GM18873 (cell line): ENCODE data around the gene SIK2.

Source experiments
- ATAC-seq: cut with Tn5 transposase; IDR thresholded peaks from one replicate; pipeline ENCODE4 v1.9.1; 2021; ENCODE audit warnings: mild to moderate bottlenecking, moderate library complexity, moderate number of reproducible peaks; ENCODE audit not compliant: unreplicated experiment, low FRiP score

Gene SIK2

DNA sequence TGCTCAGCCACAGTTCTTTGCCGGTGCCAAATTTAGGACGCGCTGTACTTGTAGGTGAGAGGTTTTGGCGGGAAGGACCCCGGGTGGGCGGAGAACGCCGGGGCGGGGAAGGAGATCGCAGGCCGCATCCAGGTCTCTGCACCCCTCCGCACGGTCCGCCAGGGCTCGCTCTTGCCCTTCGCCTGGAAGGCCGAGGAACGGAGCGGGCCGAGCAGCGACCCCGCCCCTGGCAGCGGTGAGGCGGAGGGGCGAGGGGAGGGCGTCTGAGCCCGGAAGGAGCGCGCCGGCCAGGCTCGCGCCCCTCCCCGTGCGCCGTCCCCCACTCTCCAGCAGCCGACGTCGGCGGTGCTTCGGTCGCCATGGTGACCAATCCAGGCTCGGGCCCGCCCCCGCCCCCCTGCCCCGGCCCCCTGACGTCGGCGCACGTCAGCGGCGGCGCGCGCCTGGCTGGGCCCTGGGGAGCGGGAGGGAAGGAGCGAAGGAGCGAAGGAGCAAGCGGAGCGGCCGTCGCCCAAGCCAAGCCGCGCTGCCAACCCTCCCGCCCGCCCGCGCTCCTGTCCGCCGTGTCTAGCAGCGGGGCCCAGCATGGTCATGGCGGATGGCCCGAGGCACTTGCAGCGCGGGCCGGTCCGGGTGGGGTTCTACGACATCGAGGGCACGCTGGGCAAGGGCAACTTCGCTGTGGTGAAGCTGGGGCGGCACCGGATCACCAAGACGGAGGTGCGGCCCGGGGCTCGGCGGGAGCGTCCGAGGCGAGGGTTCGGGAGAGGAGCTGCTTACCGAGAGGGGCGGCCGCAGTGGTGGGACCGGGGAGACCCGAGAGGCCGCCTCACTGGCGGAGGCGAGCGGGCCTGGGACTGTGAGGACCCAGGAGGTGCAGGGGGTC lies at the start of gene SIK2:
Gene SIK2 (plus strand): TSS at position 471 of the 886 bp plus-strand sequence. CDS start 115 bp downstream, at position 586.
- peak; percentile 73 for ATAC-seq

GRCh38 chr11:111554532-111554931 lies 47.7 kb upstream of the SIK2 start:
- no peak for ATAC-seq

- no peak for ATAC-seq
These were observed 47.0 kb upstream of the SIK2 start for GRCh38 chr11:111555255-111555654.

DNA sequence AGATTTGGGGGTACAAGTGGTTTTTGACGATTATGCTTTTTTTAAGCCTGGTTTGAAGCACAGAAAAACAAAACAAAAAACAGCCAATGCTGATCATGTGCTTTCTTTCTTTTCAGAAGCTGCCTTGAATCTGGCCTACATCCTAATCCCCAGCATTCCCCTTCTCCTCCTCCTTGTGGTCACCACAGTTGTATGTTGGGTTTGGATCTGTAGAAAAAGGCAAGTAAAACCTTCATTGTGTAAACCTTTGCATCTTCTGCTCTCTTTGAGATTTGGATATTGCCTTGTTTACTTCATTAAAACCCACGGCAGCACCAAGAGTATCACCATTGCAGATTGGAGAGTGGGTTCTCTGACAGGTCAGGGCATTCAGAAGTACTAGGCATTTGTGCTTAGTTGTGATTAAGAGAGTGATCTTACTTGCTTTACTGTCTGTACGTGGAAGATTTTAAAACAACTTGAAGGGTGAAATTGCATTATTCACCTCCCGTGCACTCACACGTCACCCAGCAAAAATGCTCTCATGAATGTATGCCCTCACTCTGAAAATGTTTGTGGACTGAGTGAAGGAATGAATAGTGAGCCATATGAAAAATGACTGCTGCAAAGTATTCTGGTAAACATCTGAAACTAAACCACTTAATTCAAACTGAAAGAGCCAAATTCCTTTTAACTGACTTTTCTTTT lies 44.7 kb upstream of the SIK2 start:
- ATAC-seq = no peak

GRCh38 chr11:111559800-111560464 lies 42.3 kb upstream of the SIK2 start:
- no peak for ATAC-seq

GRCh38 chr11:111560800-111561199 lies 41.4 kb upstream of the SIK2 start:
- ATAC-seq = no peak

DNA sequence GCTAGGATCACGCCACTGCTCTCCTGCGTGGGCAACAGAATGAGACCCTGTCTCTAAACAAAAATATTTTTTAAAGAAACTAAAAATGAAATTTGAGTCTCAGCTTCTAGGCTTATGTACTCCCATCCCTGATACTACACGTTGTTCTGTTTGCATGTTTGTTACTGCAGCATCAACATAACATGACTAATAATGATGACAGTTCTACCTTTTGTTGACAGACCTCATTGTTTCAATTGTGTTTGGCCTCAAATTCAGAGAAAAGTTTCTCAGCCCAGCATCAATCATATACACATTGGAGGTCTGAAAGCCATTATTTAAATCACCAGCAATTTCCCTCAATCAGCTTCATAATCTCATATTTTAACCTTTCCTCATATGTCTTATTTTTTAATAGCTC lies 40.9 kb upstream of the SIK2 start:
- ATAC-seq = no peak

DNA sequence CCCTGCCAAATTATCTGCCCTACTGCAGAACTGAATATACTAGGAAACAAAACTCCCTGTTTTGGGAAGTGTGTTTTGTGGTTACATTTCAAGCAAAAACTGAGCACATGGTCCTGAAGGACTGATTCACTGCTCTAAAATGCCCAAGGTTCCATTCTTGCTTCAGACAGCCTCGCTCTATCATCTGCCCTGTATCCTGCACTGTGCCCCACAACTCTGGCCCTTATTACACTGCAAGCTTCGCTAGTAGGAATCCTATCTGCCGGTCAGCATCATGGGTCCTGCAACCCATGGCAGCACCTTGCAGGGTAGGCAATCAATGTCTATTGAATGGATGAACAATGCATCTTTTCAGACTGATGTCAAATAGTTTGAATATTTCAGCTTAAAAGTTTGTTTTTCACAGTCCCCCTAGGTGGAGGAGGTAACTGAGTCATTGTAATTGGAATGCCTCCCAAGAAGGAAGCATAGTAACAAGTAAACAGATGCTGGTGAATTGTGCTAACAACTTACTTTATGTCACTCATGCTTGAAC lies 40.4 kb upstream of the SIK2 start:
- ATAC-seq = no peak

DNA sequence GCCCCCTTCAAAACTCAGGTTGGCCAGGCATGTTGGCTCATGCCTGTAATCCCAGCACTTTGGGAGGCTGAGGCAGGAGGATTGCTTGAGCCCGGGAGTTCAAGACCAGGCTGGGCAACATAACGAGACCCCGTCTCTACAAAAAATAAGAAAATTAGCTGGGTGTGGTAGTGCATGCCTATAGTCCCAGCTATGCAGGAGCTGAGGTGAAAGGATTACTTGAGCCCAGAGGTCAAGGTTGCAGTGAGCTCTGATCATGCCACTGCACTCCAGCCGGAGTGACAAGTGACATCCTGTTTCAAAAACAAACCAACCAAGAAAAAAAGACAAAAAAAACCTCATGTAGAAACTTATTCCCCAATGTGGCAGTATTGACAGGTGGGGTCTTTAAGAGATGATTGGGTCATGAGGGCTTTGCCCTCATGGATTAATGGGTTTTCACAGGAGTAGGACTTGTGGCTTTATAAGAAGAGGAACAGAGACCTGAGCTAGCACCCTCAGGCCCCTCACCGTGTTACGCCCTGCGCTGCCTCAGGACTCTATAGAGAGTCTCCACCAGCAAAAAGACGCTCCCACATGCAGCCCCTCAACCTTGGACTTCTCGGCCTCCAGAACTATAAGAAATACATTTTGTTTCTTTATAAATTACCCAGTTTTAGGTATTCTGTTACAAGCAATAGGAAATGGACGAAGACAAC lies 39.4 kb upstream of the SIK2 start:
- ATAC-seq = no peak

GRCh38 chr11:111565114-111565720 lies 37.0 kb upstream of the SIK2 start:
- ATAC-seq = no peak

DNA sequence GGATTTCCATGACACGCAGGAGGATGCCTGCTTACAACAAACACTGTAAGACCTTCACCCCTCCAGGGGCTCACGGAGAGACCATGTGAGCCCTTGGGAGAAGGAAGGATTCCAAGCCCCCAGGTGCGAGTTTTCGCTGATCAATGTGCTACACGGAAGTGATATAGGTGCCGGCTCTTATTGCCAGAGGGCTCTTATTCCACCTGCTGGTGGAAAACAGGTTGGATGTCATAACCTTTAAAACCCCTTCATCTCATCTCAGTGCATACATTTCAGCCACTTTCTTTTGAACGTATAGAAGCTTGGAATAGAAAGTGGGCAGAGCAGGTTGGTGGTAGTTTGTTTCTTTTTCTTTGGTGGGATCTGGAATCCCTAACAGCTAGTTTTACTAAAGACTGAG lies 35.9 kb upstream of the SIK2 start:
- ATAC-seq = no peak

GRCh38 chr11:111569476-111569875 lies 32.8 kb upstream of the SIK2 start:
- ATAC-seq = no peak

DNA sequence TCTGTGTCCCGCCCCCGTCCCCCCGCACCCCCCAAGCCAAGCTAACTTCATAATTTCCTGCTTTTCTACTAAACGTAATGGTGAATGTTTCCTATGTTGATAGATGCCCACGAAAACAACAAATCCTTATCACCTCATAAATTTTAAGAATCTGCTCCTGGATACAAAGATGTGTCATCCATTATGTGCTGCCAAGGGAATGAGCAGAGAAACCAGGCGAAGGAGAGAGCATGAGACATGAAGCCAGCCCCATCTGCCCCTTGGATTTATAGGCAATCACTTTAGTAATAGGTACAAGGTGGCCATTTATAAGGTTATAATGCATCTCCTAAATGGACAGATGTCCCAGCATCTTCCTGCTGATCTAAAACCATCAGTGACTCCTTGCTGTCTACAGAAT lies 31.5 kb upstream of the SIK2 start:
- no peak for ATAC-seq

- ATAC-seq = no peak
These were observed 30.3 kb upstream of the SIK2 start for GRCh38 chr11:111571829-111572501.

DNA sequence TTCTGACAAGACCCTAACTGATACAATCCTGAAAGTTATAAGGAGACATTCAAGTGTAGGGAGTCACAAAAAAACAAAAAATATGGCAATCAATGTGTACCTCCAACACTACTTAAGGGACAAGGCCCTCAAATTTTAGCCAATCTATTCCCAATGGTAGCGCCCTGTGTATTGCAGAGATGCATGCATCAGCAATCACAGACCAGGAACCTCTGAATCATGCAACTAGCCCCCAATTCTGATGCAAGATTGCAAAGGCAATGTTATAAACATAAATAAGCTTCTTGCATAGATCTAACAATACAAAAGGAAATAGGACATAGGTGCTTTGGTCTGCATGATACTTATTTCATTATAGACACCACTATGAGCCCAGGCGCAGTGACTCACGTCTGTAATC lies 29.7 kb upstream of the SIK2 start:
- no peak for ATAC-seq

- ATAC-seq = no peak
These were observed 28.4 kb upstream of the SIK2 start for GRCh38 chr11:111573821-111574249.

- no peak for ATAC-seq
These were observed 27.6 kb upstream of the SIK2 start for GRCh38 chr11:111574373-111575225.

- no peak for ATAC-seq
These were observed 26.5 kb upstream of the SIK2 start for GRCh38 chr11:111575740-111576139.
